ENCODE measurements around the gene TLNRD1. TPM values are rescaled to one million over a fixed set of nuclear protein-coding genes. Genes with fewer than 3 reads are reported as not detected.

The TLNRD1 gene
- total RNA-seq, 4 donors from 2014 or later, result 39.0 to 59.4 (median 41.8) TPM

GRCh38 chr15:81002009-81002330, 1.2 kb downstream of the TLNRD1 start:
- no peak for TF ChIP-seq CTCF (IDR thresholded peaks at IDR 0.05)
- DNase-seq (ENCODE audit: low spot score) (no peak), ATAC-seq (ENCODE audit: low FRiP score) (peak; percentile 7)

- TF ChIP-seq CTCF (IDR thresholded peaks at IDR 0.05), result no peak
- no peak for DNase-seq (ENCODE audit: low spot score)
- ATAC-seq (ENCODE audit: low FRiP score), result no peak
Observed at GRCh38 chr15:81002331-81003096, 1.8 kb downstream of the TLNRD1 start.

GRCh38 chr15:81003097-81003350, 2.3 kb downstream of the TLNRD1 start:
- TF ChIP-seq CTCF (IDR thresholded peaks at IDR 0.05), result no peak
- DNase-seq (ENCODE audit: low spot score) (no peak), ATAC-seq (ENCODE audit: low FRiP score) (no peak)

- DNase-seq (ENCODE audit: low spot score), result no peak
- no peak for TF ChIP-seq CTCF (IDR thresholded peaks at IDR 0.05)
- ATAC-seq (ENCODE audit: low FRiP score), result no peak
Observed at GRCh38 chr15:81006124-81006523, 5.4 kb downstream of the TLNRD1 start.

- ATAC-seq (ENCODE audit: low FRiP score) (no peak), DNase-seq (ENCODE audit: low spot score) (no peak)
- no peak for TF ChIP-seq CTCF (IDR thresholded peaks at IDR 0.05)
Observed at GRCh38 chr15:81007428-81008064, 6.8 kb downstream of the TLNRD1 start.

- ATAC-seq (ENCODE audit: low FRiP score) (no peak), DNase-seq (ENCODE audit: low spot score) (no peak)
Observed at GRCh38 chr15:81008312-81008711, 7.6 kb downstream of the TLNRD1 start.

More at GRCh38 chr15:81008312-81008711, 7.6 kb downstream of the TLNRD1 start:
- no peak for TF ChIP-seq CTCF (IDR thresholded peaks at IDR 0.05)
